NCI-H128 (cell line): ENCODE measurements around the gene RGS19.

Experiments used
- DNase-seq: peaks from one replicate; lab custom pipeline; 2025; ENCODE audit not compliant: unreplicated experiment; lab: John Stamatoyannopoulos, UW

The RGS19 gene

GRCh38 chr20:64050261-64051032 is 28.9 kb downstream of the RGS19 start:
- no peak for DNase-seq

DNA sequence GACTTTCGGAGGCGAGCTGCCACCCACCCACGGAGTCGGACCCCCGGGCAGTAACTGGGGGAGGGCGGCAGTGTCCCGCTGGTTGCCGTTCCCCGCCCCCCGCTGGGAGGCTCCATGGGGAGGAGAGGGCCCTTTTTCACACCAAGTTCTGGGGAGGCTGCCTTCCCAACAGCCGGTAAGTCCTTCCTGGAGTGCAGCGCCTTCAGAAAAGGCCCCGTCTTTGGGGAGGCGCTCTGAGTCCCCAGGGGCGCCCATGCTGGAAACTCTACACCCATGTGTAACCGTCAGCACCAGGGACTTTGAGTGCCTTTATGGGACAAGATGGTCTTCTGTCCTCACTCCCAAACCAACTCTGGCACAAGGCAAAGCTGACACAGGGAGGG is 29.4 kb downstream of the RGS19 start:
- DNase-seq: no peak

- no peak for DNase-seq
Observed at GRCh38 chr20:64049060-64049877, 30.0 kb downstream of the RGS19 start, which contains the start of gene SOX18. Gene SOX18, minus strand, starts transcription at chr20:64049639. Its CDS starts 123 bp downstream, at chr20:64049516.

DNA sequence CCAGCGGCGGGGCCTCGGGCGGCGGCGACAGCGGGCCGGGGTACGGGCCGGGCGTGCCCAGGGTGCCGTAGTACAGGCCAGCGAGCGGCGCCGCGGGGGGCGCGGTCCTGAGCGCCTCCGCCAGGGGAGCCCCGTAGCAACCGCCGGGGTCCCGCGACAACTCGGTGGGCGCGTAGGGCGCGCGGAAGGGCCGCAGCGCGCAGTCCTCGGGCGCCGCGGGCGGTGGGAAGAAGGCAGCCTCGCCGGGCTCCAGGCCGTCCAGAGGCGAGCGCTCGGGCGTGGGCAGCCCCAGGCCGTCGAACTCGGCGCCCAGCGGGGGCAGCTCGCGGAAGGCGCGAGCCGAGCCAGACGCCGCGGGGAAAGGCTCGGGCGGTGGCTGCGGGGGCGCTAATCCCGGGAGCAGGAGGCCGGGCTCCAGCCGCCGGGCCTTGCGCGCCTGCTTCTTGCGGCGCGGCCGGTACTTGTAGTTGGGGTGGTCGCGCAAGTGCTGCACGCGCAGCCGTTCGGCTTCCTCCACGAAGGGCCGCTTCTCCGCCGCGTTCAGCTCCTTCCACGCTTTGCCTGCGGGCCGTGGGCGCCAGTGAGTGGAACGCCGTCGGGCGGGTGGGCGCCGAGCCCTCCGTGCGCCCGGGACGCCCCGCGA is 30.8 kb downstream of the RGS19 start:
- no peak for DNase-seq

DNA sequence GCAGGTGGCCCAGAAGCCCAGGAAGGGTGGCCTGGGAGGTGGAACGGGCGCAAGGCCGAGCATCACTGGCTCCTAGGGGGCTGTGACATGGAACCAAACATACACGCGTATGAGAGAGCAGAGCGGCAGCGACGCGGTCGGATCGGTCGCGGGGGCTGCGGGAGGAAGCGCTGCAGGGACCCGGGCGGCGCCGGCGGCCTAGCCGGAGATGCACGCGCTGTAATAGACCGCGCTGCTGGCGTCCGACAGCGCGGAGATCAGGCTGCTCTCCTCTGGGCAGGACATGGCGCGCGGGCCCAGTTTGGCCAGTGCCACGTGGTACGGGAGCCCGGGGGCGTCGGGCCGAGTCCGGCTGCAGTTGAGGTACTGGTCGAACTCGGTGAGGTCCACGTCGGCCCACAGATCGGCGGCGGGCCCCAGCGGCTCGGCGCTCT is 31.3 kb downstream of the RGS19 start:
- DNase-seq: no peak

DNA sequence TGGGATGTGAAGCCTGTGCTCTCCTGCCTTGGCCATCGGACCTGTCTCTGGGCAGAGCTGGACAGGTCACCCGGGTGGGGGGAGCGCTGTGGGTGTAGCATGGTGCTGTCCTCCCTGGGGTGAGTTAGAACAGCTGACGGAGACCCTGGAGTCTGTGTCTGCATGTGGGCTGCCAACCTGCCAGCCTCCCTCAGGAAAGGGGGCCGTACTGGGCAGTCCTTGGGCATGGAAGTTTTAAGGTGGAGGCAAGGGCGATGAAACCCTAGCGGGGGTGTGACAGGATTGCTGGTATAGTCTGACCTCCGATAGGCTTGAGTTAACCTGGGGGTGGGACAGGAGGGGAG is 32.3 kb downstream of the RGS19 start:
- DNase-seq: no peak

DNA sequence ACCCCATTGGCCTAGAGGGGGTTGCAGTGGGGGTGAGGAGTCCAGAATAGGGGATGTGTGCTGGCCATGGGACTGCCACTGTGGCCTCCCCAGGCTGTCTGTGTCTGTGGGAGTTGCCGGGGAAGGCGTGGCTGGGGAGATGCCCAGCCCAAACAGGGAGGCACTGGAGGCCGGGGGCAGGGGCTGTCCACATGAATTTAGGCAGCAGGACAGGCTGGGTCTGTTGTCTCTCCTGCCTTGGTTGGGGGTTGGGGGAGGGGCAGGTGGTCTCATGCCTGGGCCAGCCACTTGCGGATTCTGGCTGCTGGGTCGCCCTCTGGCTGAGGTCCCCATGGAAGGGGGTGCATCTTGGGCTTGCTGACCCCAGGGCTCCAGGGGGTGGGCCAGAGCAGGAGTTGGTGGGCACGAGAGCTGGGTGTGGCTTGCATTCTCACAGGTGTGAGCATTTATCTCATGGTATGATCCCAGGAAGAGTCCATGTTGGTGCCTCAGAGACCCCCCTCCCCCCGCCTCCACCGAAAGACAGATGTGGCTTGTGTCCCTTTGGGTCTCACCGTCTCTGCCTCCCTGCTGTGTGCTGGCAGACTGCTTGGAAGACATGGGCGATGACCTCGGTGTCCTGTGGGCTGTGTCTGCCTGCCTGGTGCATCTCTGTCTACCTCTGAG is 33.8 kb downstream of the RGS19 start:
- DNase-seq: no peak

DNA sequence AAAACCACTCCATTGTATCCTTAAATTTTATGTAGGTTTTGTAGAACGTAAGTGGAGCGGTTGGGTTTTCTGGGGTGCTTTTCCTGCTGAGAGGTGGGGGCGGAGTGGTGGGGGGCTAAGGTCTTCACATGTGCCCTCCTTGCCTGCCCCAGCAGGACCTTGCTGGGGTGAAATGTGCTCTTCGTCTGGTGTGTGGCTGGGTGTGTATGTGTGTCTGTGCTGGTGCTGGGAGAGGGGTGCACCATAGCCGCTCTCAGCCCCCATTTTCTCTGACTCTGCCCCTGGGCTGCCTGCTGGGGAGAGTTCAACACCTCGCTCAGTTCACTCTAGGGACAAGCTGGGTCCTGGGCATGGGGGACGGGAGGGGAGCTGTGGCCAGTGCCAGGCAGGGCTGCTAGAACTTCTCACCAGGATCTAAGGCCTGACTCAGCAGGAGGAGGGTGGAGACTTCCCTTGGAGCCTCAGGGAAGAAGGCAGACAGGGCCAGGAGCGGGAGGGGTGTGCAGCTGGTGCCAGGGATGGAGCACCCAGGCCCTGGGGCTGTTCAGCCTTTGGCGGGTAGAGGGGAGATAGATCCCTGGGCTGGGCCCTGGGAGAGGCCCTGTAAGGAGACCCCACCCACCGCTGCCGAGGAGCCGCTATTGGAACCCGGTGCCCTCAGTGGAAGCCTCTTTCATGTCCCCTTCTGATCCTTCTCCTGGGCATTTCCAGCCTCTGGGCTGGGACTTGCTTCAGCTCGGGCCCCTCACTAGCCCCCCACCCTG is 34.7 kb downstream of the RGS19 start:
- no peak for DNase-seq

DNA sequence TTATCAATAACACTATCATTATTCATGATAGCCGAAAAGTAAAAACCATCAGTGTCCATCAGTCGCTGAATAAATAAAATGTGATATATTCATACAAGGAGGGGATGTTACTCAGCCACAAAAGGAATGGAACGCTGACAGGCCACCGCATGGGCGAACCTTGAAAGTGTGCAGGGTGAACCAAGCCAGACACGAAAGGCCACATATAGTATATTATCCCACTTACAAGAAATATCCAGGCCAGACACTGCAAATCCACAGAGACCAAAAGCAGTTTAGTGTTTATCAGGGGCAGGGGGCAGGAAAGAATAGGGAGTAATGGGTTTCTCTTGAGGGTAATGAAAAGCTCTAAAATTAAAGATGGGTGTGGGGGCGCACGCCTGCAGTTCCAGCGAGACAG is 35.5 kb downstream of the RGS19 start:
- DNase-seq: no peak

GRCh38 chr20:64042054-64042781 is 37.1 kb downstream of the RGS19 start:
- no peak for DNase-seq

DNA sequence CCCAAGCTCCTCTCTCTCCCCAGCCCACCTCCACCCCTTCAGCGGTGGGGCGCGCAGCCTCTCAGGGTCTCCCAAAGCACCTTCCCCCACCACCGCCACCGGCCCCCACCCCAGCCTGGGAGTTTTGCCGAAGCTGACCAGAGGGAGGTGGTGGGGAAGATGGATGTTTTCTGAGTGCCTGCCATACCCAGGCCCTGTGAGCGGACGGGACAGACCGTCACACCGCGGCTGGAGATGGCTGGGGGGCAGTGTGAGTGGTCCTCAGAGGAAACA is 37.6 kb downstream of the RGS19 start:
- DNase-seq: no peak

- no peak for DNase-seq
Observed at GRCh38 chr20:64041040-64041780, 38.1 kb downstream of the RGS19 start.

- no peak for DNase-seq
Observed at GRCh38 chr20:64040231-64041039, 38.9 kb downstream of the RGS19 start.

GRCh38 chr20:64039293-64040160 is 39.8 kb downstream of the RGS19 start:
- no peak for DNase-seq

DNA sequence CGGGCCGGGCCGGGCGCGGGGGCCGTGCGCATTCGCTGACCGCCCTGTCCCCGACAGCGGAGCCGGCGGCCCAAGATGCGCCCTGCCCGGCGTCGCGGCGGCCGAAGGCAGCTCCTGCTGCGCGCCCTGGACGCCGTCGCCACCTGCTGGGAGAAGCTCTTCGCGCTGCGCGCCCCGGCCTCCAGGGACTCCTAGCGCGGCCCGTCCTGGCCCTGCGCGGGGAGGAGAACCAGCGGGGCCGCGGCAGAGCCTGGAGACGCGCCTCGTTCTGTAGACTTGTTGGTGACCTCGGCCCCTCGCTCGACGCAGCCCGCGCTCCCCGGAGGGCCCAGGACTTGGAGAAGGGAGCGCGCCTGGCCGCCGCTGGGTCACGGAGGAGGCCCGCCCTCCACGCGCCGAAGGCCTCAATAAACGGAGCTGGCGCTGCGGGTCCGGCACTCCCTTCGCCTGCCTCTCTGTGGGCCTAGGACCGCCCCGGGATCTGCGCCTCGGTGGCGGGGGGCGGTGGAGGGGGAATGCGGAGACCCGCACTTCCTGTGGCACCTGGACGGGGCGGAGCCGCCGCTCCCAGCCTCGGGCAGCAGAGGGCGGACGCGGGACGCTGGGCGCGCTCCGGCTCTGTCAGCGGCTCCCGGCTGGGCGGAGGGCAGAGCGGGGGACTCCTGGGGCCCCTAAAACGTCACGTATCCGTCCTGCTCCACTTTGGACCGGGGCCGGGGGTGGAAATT is 40.6 kb downstream of the RGS19 start:
- no peak for DNase-seq

- no peak for DNase-seq
Observed at GRCh38 chr20:64038224-64038564, 41.1 kb downstream of the RGS19 start.
